Measurements from ENCODE around the gene PALD1.
"Not testable (repeated sequence)": the region's sequence is repeated elsewhere in the genome, so short reads cannot be mapped to it uniquely, and the experiment has no call there.

The PALD1 gene

DNA sequence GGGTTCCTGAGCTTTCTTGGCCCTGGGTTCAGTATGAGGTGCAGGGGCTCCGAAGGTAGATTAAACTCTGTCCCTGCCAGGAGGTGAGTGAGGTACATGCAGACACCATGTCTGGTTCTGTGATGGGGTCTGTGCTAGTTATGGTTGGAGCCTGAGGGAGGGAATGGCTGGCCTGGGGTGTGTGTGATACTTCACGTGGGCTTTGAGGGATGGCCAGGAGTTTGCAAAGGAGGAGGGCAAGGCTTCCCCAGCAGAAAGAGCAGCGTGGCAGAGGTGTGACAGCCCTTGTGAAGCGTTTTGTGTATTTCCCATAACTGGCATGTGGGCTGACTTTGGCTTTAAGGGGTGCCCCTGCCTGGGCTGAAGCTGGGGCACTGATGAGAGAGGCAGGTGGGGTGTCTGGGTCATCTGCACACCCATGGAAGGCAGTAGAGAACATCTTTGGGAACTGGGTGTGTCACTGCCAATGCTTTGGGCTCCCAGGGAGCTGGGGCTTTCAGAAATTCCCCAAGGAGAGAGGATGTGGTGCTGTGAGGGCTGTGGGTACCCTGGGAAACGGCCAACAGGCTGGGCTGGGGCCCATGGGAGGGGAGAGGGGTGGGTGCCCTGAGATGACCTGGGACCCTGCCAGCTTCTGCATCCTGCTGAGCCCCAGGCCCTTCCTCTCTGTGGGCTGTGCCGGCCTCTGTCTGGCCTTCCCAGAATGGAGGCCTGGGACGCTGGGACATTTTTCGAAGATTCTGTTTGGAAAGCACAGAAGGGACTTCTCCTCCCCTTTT lies 4.6 kb downstream of the PALD1 start:
- DNase-seq, result no peak

GRCh38 chr10:70483872-70484271 lies 5.3 kb downstream of the PALD1 start:
- not testable (repeated sequence) for DNase-seq

- no peak for DNase-seq
These were observed 9.3 kb downstream of the PALD1 start for GRCh38 chr10:70487824-70488223.

GRCh38 chr10:70490142-70490541 lies 11.6 kb downstream of the PALD1 start:
- DNase-seq, result no peak

DNA sequence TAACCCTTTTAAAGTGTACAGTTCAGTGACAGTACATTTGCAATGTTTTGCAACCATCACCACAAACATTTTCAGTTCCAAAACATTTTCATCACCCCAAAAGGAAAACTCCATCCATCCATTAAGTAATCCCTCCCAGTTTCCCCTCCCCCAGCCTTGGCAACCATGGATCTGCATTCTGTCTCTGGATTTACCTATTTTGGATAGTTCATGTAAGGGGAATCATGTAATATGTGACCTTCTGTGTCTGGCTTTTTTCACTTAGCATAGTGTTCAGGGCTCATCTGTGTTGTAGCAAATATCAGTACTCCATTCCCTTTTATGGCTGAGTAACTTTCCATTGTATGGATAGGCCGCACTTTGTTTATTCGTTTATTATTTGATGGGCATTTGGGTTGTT lies 13.0 kb downstream of the PALD1 start:
- no peak for DNase-seq

GRCh38 chr10:70492786-70493659 lies 14.5 kb downstream of the PALD1 start:
- DNase-seq, result peak in 1 of 2 donors; percentile 75

DNA sequence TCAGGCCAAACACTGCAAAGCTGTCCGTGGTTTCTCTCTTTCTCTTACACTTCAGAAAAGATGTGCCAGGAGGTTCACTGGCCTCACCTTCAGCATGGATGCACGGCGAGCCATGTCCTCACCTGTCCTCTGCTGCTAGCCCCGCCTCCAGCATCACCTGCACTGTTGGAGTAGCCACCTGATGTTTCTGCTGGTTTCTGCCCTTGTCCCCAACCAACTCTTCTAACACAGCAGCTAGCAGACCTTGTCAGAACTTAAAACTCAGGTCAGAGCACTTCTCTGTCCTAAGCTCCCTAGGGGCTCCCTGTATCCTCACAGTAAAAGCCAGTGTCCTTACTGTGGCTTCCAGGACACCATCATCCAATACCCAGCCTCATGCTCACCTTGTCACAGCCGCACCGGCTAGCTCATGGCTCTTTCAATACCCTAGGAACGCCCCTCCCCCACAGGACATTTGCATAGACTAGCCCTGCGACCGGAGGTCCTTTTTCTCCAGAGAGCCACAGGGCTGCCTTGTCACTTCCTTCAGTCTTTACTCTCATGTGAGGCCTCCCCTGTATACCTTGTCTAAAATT lies 15.2 kb downstream of the PALD1 start:
- DNase-seq, result peak in 1 of 2 donors; percentile 45

GRCh38 chr10:70494536-70494935 lies 16.0 kb downstream of the PALD1 start:
- DNase-seq, result no peak

- DNase-seq, result peak in 1 of 2 donors; percentile 77
These were observed 16.4 kb downstream of the PALD1 start for GRCh38 chr10:70494966-70495365.

- DNase-seq, result no peak
These were observed 17.2 kb downstream of the PALD1 start for GRCh38 chr10:70495691-70496261.

DNA sequence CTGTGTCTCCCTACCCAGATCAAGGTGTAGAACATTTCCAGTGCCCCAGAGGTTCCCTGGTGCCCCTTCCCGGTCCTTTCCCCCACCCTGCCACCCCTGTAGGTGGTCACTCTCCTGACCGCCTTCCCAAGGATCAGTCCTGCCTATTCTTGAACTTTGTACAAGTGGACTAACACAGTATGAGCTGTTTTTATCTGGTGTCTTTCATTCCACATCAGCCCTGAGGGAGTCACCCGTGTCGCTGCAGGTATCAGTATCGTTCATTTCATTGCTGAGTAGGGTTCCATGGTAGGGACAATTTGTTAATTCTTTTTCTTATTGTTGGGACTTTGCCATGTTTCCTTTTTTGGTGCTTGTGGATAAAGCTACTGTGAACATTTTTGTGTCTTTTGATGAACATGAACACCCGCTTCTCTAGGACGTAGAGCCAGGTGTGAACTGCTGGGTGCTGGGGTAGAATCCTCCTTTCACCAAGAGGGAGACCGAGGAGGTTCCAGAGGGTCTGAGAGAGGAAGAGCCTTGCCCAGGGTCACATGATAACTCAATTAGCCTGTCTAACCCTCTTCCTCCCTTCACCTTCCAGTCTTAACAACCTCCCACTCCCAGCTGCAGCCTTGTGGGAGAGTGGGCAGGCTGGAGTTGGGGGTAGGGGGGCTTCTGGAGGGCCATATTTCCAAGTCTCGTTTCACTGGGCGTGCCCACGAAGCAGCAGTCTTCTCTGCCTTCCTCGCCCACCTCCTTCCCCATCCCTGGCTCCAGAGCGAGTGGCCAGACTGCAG lies 18.0 kb downstream of the PALD1 start:
- no peak for DNase-seq

DNA sequence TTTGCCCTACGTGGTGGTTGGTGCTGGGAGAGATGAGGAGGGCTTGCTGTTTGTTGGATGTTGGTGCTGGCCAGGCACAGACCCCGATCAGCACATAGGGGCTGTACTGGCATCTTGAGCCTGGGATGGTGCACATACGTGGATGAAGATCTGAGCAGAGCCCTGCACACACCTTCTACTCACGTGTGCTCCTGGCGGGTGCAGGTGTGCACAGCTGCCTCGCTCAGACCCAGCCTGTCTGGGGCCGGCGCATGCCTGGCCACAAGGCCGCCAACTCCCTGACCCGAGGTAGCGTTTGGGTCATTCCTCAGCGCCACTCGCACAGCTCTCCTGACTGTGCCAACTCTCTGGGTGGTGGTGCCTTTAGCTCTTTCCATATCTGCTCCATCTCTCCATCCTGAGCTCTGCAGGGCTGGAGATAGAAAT lies 18.6 kb downstream of the PALD1 start:
- no peak for DNase-seq

- no peak for DNase-seq
These were observed 20.6 kb downstream of the PALD1 start for GRCh38 chr10:70498970-70499835.

DNA sequence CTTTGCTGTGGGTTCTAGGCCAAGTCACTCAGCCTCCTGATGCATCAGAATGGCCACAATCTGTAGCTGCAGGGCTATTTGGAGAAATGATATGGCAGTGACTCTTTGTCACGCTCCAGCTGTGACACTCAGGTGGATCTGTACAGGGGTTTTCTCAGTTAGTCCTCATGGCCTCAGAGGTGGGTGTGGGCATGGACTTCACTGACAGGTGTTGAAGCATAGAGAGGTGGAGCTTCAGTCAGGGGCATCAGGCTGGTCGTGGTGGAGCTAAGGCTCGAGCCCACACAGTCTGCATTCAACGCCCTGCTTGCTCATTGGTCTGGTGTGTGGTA lies 21.2 kb downstream of the PALD1 start:
- DNase-seq, result no peak

DNA sequence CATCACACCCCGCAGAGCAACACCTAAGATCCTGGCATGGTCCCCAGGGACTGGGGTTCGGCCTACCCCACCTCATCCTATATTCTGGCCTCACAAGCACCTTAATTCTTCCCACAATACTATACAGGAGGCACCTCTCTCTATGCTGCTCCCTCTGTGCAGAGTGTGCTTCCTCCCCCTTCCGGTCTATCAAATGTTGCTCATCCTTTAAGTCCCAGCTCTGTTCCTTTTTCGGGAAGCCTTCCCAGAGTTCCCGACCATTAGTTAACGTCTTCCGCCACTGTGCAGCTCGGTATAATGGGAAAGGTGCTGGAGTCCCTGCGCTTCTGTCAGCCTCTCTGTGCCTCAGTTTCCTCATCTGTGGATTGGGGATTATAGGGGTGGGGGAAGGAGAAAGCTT lies 21.8 kb downstream of the PALD1 start:
- no peak for DNase-seq

- no peak for DNase-seq
These were observed 22.3 kb downstream of the PALD1 start for GRCh38 chr10:70500812-70501301.

GRCh38 chr10:70502406-70502805 lies 23.8 kb downstream of the PALD1 start:
- DNase-seq, result no peak

GRCh38 chr10:70503776-70504175 lies 25.2 kb downstream of the PALD1 start:
- no peak for DNase-seq

DNA sequence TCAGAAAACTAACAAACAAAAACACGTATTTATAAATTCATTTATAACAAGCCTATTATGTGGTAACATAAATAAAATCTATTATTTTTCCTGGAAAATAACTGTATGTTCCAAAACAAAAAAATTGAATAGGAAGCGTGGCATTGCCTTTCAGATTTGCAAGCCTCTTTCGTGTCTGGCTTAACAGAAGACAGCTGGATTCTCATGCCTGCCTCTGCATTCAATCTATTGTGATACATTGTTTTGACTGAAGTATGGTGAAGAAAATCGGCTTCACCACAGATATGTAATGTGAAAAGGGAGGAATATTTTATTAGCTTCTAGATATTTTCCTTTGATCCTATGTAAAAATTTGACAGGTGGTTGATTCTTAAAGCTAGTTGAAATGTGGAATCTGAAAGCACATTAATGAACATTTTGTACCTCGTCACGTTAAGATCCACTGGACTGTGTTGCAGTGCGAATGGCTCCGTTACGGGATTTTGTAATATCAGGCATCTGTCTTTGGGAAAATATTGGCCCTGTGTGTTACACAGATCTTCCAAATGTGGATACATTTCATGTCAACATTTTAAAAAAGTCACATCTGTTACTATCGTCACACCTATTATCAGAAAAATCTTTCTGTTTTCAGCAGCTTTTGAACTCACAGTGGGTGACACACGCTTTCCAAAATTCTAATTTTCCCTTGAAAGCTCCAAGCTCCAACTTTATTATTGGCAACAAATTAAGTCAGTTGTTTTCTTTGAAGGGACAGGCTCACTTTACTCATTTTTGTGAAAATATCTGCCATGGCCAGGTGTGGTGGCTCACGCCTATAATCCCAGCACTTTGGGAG lies 26.2 kb downstream of the PALD1 start:
- no peak for DNase-seq

DNA sequence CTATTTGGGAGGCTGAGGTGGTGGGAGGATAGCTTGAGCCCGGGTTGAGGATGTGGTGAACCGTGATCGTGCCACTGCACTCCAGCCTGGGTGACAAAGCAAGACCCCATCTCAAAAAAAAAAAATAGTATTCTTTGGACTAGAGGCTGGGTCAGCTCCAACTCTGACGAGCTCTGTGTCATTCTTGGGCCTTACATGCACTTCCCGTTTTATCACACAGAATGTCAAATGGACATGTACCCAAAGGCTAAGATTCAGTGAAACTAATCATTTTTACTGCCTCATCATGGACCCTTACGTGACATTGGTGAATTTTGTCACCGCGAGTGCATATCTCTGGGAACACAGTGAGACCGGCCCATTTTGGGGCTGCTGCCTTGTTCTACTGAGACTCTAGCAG lies 27.3 kb downstream of the PALD1 start:
- no peak for DNase-seq

- DNase-seq, result no peak
These were observed 29.4 kb downstream of the PALD1 start for GRCh38 chr10:70507966-70508365.
